NB4 (cell line): ENCODE data around the gene N4BP2.
"Not testable (repeated sequence)": the region's sequence is repeated elsewhere in the genome, so short reads cannot be mapped to it uniquely, and the experiment has no call there.

Source experiments
- DNase-seq: peaks from one replicate; pipeline ENCODE4 v3.0.0; 2010; ENCODE audit warnings: low read depth
- H3K4me3 ChIP-seq: one replicate; pipeline ENCODE4 v1.5.1; 2011; ENCODE audit warnings: mild to moderate bottlenecking, low read depth, low read length, moderate library complexity
- CTCF ChIP-seq: IDR thresholded peaks from one replicate; pipeline ENCODE4 v1.5.1; 2012; ENCODE audit warnings: low read depth, low read length
- MYC ChIP-seq: IDR thresholded peaks from 2 replicates; pipeline ENCODE4 v1.6.1; 2011; ENCODE audit warnings: low read depth, low read length
- POLR2A ChIP-seq: IDR thresholded peaks from 2 replicates; pipeline ENCODE4 v1.6.1; 2011; ENCODE audit warnings: mild to moderate bottlenecking; ENCODE audit not compliant: insufficient read length; ENCODE audit errors: extremely low read depth
- TF ChIP-seq, protein P1 (sequence below): IDR thresholded peaks from 2 replicates; pipeline ENCODE4 v1.6.1; 2011; ENCODE audit warnings: low read depth, low read length

The N4BP2 gene

GRCh38 chr4:40065010-40065409 is 8.4 kb downstream of the N4BP2 start:
- DNase-seq = no peak
- no peak overlapping the region for H3K4me3 ChIP-seq
- TF ChIP-seq MYC = no peak

- DNase-seq = no peak
Observed at GRCh38 chr4:40066651-40067050, 10.0 kb downstream of the N4BP2 start.

DNA sequence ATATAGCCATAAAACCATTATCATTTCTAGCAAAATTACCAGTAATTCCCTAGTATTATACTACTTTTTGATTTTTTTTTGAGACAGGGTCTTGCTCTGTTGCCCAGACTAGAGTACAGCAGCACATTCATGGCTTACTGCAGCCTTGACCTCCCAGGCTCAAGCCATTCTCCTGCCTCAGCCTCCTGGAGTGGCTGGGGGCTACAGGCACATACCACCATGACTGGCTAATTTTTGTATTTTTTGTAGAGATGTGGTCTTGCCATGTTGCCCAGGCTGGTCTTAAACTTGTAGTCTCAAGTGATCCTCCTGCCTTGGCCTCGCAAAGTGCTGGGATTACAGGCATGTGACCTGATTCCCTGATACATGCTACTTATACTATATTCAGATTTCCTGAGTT is 13.7 kb downstream of the N4BP2 start:
- no peak overlapping the region for H3K4me3 ChIP-seq
- no peak for DNase-seq
- no peak for TF ChIP-seq CTCF
- TF ChIP-seq POLR2A = no peak
- no peak for TF ChIP-seq MYC
- TF ChIP-seq, protein P1, sequence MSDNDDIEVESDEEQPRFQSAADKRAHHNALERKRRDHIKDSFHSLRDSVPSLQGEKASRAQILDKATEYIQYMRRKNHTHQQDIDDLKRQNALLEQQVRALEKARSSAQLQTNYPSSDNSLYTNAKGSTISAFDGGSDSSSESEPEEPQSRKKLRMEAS = no peak

More at GRCh38 chr4:40066651-40067050, 10.0 kb downstream of the N4BP2 start:
- no peak for TF ChIP-seq CTCF
- no peak for TF ChIP-seq POLR2A
- TF ChIP-seq, protein P1 = no peak
- no peak for TF ChIP-seq MYC
- no peak overlapping the region for H3K4me3 ChIP-seq

DNA sequence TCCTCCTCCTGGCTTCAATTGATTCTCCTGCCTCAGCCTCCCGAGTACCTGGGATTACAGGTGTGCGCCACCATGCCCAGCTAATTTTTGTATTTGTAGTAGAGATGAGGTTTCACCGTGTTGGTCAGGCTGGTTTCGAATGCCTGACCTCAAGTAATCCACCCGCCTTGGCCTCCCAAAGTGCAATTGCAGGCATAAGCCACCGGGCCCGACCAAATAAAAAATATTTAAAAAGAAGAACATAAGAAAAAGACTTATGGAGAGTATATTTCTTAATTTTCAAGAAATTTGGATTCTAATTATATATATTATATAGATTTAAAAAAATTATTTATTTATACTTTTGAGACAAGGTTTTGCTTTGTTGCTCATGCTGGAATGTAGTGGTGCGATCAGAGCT is 29.8 kb downstream of the N4BP2 start:
- TF ChIP-seq CTCF (no peak), MYC (no peak), POLR2A (no peak)
- TF ChIP-seq, protein P1 = no peak
- DNase-seq = no peak
- no peak overlapping the region for H3K4me3 ChIP-seq

DNA sequence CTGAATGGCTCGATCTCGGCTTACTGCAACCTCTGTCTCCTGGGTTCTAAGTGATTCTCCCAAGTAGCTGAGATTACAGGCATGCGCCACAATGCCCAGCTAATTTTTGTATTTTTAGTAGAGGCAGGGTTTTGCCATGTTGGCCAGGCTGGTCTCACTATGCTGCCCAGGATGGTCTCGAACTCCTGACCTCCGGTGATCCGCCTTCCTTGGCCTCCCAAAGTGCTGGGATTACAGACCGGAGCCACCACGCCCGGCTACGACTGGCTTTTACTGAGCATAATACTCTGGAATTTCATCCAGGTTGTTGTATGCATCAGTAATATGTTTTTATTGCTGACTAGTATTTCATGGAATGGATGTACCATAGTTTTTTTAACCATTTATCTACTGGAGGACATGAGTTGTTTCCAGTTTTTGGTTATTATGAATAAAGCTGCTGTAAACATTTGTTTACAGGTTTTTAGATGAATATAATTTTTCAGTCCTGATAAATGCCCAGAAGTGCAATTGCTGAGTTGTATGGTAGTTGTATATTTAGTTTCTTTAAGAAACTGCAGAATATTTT is 31.2 kb downstream of the N4BP2 start:
- DNase-seq = no peak
- TF ChIP-seq MYC = no peak
- no peak for TF ChIP-seq CTCF
- TF ChIP-seq, protein P1 = no peak
- TF ChIP-seq POLR2A = no peak
- H3K4me3 ChIP-seq = no peak overlapping the region

DNA sequence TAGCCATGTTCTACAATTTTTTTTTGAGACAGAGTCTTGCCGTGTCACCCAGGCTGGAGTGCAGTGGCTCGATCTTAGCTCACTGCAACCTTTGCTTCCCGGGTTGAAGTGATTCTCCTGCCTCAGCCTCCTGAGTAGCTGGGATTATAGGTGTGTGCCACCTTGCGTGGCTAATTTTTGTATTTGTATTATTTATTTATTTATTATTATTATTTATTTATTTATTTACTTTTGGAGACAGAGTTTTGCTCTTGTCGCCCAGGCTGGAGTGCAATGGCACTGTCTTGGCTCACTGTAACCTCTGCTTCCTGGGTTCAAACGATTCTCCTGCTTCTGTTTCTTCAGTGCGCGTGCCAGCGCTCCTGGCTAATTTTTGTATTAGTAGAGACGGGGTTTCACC is 36.8 kb downstream of the N4BP2 start:
- not testable (repeated sequence) for H3K4me3 ChIP-seq, DNase-seq

- no peak overlapping the region for H3K4me3 ChIP-seq
- TF ChIP-seq POLR2A (no peak), MYC (no peak), CTCF (no peak)
- TF ChIP-seq, protein P1 = no peak
- peak; percentile 33 for DNase-seq
Observed at GRCh38 chr4:40099010-40099409, 42.4 kb downstream of the N4BP2 start.

GRCh38 chr4:40107150-40107549 is 50.5 kb downstream of the N4BP2 start:
- H3K4me3 ChIP-seq = not testable (repeated sequence)

More at GRCh38 chr4:40107150-40107549, 50.5 kb downstream of the N4BP2 start:
- not testable (repeated sequence) for DNase-seq
